RPMI7951 (cell line): Measurements from ENCODE around the gene EDIL3. TPM values are rescaled to one million over a fixed set of nuclear protein-coding genes. Genes with fewer than 3 reads are reported as not detected.

Source experiments
- DNase-seq: peaks from one replicate; pipeline ENCODE4 v3.0.0-alpha.2; 2012; ENCODE audit warnings: low read depth
- total RNA-seq: library from RNA; depleted of rRNA; stranded (reverse); fragments of >200 nt; shearing (Covaris generic); gene quantifications from 2 replicates; pipeline ENCODE4 v1.2.3, GENCODE V29; 2014

The EDIL3 gene
- total RNA-seq, 1 experiment from 2014 or later, result 58.4 TPM

GRCh38 chr5:83965441-83965840 is 419.2 kb downstream of the EDIL3 start:
- no peak for DNase-seq

DNA sequence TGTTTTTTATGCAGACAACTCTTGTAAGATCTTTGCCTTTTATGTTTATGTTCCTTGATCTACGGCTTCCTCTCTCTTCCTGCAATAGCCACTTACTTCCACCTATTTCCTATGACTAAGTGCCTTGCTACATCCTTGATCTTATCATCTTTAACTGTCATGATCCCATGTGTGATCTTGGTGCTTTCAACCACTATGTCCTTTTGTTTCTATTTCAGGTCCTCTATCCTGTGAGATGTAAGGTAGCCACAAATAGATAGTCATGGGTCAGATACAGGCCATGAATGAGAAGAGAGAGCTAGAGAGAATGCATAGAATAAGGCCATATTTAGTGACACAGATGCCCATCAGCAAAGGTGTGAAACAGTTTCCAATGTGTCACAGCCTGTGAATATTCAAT is 420.4 kb downstream of the EDIL3 start:
- peak; percentile 82 for DNase-seq

GRCh38 chr5:83957188-83957587 is 427.5 kb downstream of the EDIL3 start:
- peak; percentile 43 for DNase-seq

DNA sequence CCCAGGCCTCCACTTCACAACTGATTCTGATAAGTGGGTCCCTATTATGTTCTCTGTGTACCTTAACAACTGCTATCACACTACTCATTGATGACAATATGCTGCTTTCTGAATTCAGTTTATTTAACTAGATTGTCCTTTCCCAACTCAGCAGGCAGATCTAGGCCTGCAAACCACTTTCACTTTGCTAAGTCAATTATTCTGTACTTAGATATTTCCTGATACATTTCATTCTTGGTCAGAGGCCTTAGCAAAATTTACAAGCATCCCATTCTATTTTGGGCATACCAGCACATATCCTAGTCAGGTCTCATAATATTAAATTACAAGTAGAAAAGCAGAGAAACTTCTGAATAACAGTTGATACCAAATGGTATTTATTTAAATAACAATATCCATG is 428.3 kb downstream of the EDIL3 start:
- peak; percentile 15 for DNase-seq

DNA sequence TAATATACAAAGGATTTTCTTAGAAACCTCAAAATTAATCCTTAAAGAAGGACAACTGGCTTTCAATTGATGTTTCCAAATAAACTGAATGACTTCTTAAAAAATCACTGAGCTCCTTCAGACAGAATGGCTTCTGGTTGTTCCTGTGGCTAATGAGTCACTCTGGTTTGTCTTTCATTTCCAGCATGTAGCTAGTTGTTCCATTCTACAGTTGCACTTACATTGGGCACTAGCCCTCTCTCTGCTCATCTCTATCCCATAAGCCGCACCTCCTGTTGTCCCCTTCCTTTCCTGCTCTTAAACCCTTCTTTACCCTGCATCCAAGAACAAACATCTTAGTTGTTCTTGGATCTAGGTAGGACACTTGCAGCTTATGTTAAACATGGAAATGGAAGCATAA is 428.8 kb downstream of the EDIL3 start:
- DNase-seq, result peak; percentile 77

- no peak for DNase-seq
These were observed 436.9 kb downstream of the EDIL3 start for GRCh38 chr5:83947763-83948162.

DNA sequence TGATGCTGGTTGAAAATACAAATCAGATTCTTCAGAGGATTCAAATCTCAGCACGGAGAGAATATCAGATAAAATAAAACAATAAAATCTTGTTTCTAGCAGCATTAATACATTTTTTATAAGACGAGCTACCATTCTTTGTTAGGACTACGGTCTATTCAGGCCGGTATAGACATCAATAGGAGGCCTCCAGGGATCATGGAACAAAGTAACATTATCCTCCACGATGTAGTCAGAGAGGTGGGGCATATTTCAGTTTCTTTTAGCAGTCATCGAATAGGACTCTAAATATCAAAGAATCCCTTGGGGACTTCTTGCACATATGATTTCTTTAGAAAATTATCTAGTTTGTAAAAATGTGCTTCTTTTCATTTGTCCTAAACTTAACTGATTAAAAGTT is 438.2 kb downstream of the EDIL3 start:
- no peak for DNase-seq

- DNase-seq, result no peak
These were observed 442.5 kb downstream of the EDIL3 start for GRCh38 chr5:83942155-83942554.

GRCh38 chr5:83937837-83938236 is 446.8 kb downstream of the EDIL3 start:
- no peak for DNase-seq

DNA sequence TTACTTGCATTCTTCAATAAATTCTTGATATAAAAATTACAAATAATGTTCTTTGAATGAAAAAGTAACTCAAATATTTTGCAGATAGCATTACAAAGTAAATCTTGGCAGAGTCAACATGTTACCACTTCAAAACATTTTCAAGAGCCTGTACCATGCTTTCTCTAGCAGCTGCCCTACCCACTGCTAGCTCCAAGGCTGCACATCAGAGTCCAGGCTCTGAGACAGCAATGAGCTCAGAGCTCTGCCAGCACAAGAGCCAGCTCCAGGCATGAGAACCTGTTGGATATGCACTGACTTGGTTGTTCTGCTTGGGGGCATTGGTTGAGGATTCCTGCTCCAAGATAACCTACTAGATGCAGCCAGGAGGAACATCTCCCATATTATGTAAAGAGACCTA is 452.7 kb downstream of the EDIL3 start:
- no peak for DNase-seq

DNA sequence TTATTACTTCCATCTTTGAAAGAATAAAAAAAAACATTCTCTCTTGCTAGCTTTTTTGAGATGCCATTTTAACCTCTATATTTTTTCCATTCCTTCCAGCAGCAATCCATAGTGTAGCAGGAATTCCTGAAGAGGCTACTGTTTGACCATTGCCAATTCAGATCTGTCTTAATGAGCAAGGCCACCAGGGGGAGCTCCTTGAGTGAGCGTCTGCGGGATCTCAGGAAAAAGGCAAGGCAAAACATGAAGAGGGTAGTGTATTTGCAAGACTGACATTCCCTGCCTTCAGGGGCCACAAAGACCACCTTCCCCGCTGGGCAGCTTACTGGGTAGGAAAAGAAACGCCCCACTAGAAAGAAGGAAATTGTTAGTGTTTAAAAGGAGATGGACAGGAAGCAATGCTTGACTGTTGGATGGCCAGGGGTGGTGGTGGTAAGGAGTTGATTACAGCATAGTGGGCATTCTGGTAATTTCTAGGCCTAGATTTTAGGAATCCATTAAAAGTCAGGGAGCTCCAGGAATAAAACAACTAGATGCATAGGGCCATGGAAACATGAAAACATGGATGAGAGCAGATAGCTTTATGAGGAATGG is 457.4 kb downstream of the EDIL3 start:
- DNase-seq, result peak; percentile 68

DNA sequence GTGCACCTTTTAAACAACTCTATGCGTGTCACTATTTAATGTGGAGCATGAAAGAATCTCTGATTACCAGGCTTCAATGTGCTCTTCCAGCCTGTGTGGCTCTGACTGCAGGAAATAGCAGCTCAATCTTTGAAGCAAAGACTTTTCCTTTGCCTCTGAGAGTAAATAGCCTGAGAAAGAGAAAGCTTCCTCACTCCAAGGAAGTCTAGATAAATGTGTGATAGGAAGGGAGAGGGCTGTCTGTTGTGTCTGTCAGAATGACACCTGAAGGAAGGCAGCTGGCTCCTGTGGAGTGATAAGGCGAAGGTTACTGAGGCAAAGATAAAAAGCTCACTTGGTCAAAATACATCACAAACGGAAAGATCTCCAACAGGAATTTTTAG is 458.7 kb downstream of the EDIL3 start:
- DNase-seq, result peak; percentile 24

- peak; percentile 80 for DNase-seq
These were observed 459.2 kb downstream of the EDIL3 start for GRCh38 chr5:83925321-83925954.

GRCh38 chr5:83924891-83925290 is 459.8 kb downstream of the EDIL3 start:
- DNase-seq, result peak; percentile 45

DNA sequence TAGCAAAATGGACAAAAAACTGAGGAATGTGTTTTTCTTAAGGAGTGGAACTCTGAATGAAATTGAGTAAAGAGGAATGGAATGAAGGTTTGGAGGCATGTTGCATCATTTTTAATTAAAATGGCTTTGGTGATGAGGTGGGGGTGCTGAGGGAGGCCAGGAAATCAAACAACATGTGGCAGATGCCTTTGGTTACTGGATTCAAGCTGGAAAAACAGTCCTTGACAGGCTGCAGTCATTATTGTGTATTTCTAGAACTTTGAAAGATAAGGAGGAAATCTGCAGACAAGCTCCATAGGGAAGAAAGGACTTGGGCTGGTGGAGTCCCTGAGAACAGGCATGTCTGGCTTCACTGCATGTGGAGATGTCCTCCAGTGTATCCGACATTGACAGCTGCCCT is 460.5 kb downstream of the EDIL3 start:
- DNase-seq, result peak; percentile 54

GRCh38 chr5:83922699-83923098 is 462.0 kb downstream of the EDIL3 start:
- no peak for DNase-seq

DNA sequence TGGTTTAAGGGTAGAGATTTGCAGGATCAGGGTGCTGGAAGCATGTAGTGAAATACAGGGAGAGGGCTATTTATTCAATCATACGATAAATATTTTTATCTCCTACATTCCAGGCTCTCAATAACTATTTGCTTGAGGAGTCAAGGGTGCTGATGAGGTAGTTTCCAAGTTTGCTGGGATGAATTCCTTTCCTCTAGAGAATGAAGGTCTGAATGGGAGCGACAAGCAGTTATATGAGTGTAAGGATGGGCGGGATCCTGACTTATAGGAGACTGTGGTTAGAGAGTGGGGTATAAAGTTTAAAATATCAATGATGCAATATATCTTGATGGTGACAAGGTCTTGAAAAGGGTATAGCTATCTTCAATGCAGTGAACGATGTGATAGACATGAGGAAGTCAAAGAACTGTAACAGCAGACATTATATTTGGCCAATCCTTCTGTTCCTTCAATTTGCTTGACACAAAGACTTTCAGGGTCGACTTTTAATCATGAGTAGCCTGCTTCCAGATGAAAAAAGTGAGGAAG is 462.9 kb downstream of the EDIL3 start:
- DNase-seq, result no peak

DNA sequence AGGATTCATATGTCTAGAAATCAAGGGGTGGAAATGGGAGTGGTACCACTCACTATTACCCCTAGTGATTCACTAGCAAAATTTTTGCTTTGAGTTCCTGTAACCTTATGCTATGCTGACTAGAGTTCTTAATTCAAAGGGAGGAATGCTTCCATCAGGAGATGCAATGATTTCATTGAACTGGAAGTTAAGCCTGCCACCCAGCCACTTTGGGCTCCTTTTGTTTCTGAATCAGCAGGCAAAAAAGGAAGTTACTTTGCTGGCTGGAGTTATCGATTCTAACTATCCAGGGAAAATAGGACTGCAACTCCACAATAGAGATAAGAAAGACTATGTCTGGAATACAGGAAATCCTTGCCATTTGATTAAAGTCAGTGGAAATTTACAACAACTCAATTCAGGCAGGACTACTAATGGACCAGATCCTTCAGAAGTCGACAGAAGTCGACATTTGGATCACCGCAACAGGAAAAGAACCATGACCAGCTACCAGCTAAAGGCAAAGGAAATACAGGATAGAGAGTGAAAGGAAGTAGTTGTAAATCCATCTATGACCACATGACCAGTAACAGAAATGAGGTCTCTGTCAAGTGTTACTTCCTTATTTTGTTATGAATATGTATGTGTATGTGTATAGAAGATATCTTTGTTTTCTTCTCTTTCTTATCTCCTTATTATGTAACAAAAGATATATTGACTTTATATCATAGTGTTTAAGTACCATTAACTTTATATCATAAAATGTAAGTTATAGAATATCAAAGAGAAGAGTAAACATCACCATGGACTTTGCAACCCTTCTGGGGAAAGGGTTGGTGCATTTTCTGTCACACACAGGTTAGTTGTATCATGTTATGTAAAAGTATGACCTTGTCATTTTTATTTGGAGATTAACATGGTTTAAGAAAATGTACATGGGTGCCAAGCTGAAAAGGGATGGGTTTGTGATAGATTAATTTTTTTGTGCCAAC is 465.3 kb downstream of the EDIL3 start:
- DNase-seq, result no peak

GRCh38 chr5:83917261-83917908 is 467.3 kb downstream of the EDIL3 start:
- DNase-seq, result no peak

GRCh38 chr5:83914662-83915418 is 469.8 kb downstream of the EDIL3 start:
- no peak for DNase-seq

- no peak for DNase-seq
These were observed 470.5 kb downstream of the EDIL3 start for GRCh38 chr5:83914199-83914598.
